ELR (cell line): ENCODE measurements around the gene RPL10.

ENCODE experiments used
- DNase-seq: peaks from one replicate; pipeline ENCODE4 v3.0.0-alpha.2; 2015; ENCODE audit warnings: low read depth

Gene RPL10

DNA sequence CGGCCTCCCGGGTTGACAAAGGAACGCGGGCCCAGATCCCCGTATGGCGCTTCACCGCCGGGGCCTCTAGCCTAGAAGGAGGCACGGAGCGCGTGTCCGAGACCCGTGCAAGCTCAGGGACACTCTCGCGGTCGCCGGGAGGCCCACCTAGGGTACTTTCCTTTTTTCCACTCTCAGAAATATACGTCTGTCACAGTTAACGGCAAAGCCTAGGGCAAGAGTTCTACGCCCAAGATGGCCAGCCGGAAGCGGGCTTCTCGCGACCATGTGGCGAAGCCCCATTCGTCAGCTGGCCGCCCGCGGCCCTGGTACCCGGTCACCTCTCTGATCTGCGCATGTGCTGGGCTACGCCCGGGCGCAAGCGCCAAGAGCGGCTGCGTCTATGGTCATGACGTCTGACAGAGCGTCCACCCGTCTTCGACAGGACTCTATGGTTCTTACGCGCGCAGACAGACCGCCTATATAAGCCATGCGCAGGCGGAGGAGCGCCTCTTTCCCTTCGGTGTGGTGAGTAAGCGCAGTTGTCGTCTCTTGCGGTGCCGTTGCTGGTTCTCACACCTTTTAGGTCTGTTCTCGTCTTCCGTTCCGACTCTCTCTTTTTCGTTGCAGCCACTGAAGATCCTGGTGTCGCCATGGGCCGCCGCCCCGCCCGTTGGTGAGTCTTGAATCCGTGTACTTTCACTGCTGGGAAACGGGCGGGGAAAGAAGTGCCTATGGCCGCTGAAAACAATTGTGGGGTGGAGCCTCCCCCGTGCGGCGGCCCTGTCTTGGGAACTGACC, at the start of gene RPL10:
TSS of gene RPL10 (plus strand) at position 490 of the 780 bp plus-strand sequence. CDS start at position 633, 143 bp downstream.
- peak; percentile 94 for DNase-seq

GRCh38 chrX:154348646-154349358, 49.4 kb upstream of the RPL10 start:
- no peak for DNase-seq

GRCh38 chrX:154349359-154349935, 48.7 kb upstream of the RPL10 start:
- DNase-seq: no peak

- DNase-seq: no peak
These were observed 48.2 kb upstream of the RPL10 start for GRCh38 chrX:154349979-154350378.

GRCh38 chrX:154350429-154351182, 47.6 kb upstream of the RPL10 start:
- DNase-seq: no peak

DNA sequence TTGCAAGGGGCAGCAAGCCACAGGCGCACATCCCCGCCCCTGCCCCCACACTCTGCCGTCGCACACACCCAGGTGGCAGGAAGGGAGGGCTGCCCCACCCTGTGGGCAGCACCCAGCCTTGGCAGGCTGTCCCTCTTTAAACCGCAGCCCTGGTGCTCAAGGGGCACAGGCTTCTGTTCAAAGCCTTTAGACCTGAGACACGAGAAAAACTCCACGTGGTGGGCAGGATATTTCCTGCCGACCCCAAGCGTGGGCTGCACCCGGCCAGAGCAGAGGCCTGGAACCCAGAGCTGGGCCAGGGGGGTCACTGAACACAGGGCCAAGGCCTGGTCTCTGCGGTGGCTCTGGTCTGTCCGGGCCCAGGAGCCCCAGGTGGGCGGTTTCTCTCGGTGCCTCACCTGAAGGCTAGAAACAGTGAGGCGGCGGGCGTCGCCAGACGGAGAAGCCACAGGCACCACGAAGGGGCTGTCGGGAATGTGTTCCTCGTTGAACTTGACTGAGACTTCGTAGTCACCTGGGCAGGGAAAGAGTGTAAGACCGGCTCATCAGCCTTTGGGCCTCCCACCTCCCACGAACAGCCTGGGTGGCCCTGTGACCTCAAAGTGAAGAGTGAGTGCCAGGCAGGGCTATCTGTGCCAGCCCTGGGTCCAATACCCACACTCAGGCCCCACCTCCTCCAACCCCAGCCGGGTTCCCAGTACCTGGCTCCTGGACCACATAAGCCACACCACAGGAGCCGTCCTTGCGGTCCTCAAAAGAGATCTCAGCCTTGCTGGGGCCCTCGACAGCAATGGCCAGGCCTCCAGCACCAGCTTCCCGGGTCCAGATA, 46.8 kb upstream of the RPL10 start:
- no peak for DNase-seq

DNA sequence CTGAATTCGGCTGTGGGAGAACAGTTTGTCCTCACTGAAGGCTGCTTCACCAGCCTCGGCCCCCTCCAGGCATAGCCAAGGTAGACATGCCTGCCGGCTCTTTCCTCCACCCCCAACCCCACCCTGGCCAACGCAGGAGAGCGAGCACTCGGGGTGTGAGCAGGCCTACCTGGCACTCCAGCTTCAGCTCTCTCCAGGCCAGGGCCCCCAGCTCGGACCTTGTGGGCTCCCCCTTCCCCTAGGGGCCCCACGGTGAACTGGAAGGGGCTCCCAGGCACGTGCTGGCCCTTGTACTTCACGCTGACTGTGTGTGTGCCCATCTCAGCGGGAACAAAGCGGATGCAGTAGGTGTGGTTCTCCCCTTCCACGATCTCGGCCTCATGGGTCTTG, 46.2 kb upstream of the RPL10 start:
- no peak for DNase-seq

- DNase-seq: no peak
These were observed 45.7 kb upstream of the RPL10 start for GRCh38 chrX:154352466-154352865.

GRCh38 chrX:154353172-154353843, 44.9 kb upstream of the RPL10 start:
- DNase-seq: no peak

GRCh38 chrX:154354013-154354412, 44.2 kb upstream of the RPL10 start:
- no peak for DNase-seq

DNA sequence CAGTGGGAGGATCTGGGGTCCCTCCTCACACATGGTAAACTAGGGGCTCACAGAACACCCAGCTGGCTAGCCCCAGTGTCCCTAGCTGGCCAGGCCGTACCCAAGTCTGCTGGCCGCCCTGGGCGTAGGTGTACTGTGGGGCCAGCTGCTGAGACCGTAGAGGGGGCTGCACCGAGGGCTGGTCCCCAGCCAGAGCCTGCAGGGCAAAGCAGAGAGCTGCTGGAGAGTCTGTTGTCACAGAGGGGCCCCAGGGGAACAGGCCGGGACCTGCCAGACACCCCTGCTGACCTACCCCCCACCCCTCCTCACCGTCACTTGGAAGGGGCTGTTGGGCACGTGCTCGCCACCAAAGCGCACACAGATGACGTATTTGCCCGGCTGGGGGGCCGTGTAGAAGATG, 43.7 kb upstream of the RPL10 start:
- no peak for DNase-seq

DNA sequence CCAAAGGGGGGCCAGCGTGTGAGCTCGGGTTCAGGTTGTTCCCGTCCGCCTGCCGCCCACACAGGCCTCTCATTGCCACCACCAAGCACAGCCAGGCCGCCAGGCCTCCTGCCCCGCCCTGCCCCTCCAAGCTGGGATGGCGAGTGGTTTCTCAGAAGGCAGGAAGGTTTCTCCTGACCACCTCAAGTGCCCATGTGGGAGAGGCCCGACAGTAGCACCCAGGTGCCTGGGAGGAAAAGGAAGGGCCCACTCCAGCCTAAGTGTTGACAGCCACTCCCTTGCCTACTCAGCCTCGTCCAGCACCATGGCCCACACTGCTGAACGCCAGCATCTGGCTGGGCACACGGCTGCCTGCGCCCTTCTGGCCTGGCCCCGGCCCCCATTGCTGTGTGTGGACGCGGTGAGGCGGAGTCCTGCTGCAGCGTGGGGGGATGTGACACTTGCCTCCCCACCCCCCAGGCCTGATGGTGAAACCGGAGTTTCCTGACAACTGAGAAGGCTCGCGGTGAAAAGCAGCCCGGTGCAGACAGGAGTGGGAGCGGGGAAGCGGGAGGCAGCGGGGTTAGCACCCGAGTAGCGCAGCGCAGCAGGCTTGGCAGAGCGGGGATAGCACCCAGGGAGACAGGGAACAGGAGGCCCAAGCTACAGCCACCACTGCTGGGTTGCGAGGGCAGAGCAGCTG, 42.9 kb upstream of the RPL10 start:
- DNase-seq: no peak

GRCh38 chrX:154355776-154356140, 42.4 kb upstream of the RPL10 start:
- no peak for DNase-seq

DNA sequence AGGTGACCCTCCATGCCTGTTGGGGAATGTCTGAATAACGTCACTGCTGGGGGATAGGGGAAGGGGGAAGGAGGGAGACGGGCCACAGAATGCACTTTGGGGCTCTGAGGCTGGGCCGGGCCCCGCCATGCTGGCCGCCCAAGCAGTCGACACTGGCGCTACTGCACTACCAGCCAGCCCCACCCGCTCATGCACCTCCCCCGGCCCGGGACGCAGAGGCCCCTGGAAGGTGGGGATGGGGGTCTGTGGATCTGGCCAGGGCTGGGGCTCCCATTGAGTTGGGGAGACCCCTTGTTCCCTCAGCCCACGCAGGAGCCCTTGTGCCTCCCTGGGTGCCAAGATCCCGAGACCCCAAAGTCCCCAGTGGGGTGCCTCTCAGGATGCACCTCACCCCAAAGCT, 41.6 kb upstream of the RPL10 start:
- no peak for DNase-seq

GRCh38 chrX:154357205-154357604, 41.0 kb upstream of the RPL10 start:
- DNase-seq: no peak

DNA sequence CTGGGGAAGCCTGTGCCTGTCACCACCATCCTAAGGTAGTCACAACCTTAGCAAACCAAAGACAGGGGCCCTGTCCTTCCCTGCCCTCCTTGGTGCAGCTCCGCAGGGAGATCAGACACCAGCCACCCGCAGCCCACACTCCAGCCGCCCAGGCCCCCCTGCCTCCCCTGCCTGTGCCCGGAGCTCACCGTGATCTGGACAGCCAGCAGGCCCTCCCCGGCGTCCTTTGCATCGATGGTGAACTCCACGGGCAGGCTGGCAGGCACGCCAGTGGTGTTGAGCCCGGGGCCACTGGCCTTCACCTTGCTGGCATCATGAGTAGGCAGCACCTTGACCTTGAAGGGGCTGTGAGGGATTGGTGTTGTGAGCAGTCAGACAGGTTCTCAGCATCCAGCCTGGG, 40.2 kb upstream of the RPL10 start:
- no peak for DNase-seq

GRCh38 chrX:154358829-154359228, 39.3 kb upstream of the RPL10 start:
- no peak for DNase-seq

GRCh38 chrX:154359362-154360154, 38.6 kb upstream of the RPL10 start:
- DNase-seq: no peak

- no peak for DNase-seq
These were observed 37.9 kb upstream of the RPL10 start for GRCh38 chrX:154360155-154360713.
